ENCODE data around the gene MRPS15.
A peak's percentile ranks its signal among the peaks of the same experiment; 100 is the strongest.

MRPS15 gene

GRCh38 chr1:36425791-36426190 is 38.4 kb downstream of the MRPS15 start:
- ATAC-seq, result no peak
- TF ChIP-seq ISL1 (CRISPR knock-in tag; IDR thresholded peaks at IDR 0.05) (no peak), TSHZ2 (CRISPR knock-in tag; IDR thresholded peaks at IDR 0.05) (no peak), ZNF70 (CRISPR knock-in tag; IDR thresholded peaks at IDR 0.05) (no peak), ZNF8 (CRISPR knock-in tag; IDR thresholded peaks at IDR 0.05) (no peak), ZC3H10 (CRISPR knock-in tag; IDR thresholded peaks at IDR 0.05) (no peak), RARB (CRISPR knock-in tag; IDR thresholded peaks at IDR 0.05) (no peak), TOX (CRISPR knock-in tag; IDR thresholded peaks at IDR 0.05; ENCODE audit: borderline replicate concordance) (no peak), CSRNP3 (CRISPR knock-in tag; IDR thresholded peaks at IDR 0.05) (no peak), CREB5 (CRISPR knock-in tag; IDR thresholded peaks at IDR 0.05; ENCODE audit: low read depth) (no peak), CSDC2 (CRISPR knock-in tag; IDR thresholded peaks at IDR 0.05) (no peak), PPARA (CRISPR knock-in tag; IDR thresholded peaks at IDR 0.05; ENCODE audit: borderline replicate concordance) (no peak), ZFP30 (CRISPR knock-in tag; IDR thresholded peaks at IDR 0.05) (no peak), OSR1 (CRISPR knock-in tag; IDR thresholded peaks at IDR 0.05) (no peak), TCF4 (CRISPR knock-in tag; IDR thresholded peaks at IDR 0.05; ENCODE audit: borderline replicate concordance) (no peak), ARNTL (CRISPR knock-in tag; IDR thresholded peaks at IDR 0.05; ENCODE audit: borderline replicate concordance, low read depth) (no peak), PATZ1 (CRISPR knock-in tag; IDR thresholded peaks at IDR 0.05; ENCODE audit: borderline replicate concordance) (no peak), BACH2 (CRISPR knock-in tag; IDR thresholded peaks at IDR 0.05; ENCODE audit: borderline replicate concordance) (no peak), ZFP3 (CRISPR knock-in tag; IDR thresholded peaks at IDR 0.05) (no peak), ESRRG (CRISPR knock-in tag; IDR thresholded peaks at IDR 0.05) (no peak)

GRCh38 chr1:36421649-36422048 is 42.5 kb downstream of the MRPS15 start:
- ATAC-seq, result no peak
- TF ChIP-seq ISL1 (CRISPR knock-in tag; IDR thresholded peaks at IDR 0.05), result no peak

- peak; percentile 99 for ATAC-seq
- TF ChIP-seq SNAI2 (CRISPR knock-in tag; IDR thresholded peaks at IDR 0.05) (no peak), ISL1 (CRISPR knock-in tag; IDR thresholded peaks at IDR 0.05) (no peak), CSDC2 (CRISPR knock-in tag; IDR thresholded peaks at IDR 0.05) (no peak), ZFP3 (CRISPR knock-in tag; IDR thresholded peaks at IDR 0.05) (no peak), CSRNP3 (CRISPR knock-in tag; IDR thresholded peaks at IDR 0.05) (no peak), PATZ1 (CRISPR knock-in tag; IDR thresholded peaks at IDR 0.05; ENCODE audit: borderline replicate concordance) (no peak), ZC3H10 (CRISPR knock-in tag; IDR thresholded peaks at IDR 0.05) (no peak), CREB5 (CRISPR knock-in tag; IDR thresholded peaks at IDR 0.05; ENCODE audit: low read depth) (no peak), TSHZ2 (CRISPR knock-in tag; IDR thresholded peaks at IDR 0.05) (no peak), RARB (CRISPR knock-in tag; IDR thresholded peaks at IDR 0.05) (no peak), ZNF70 (CRISPR knock-in tag; IDR thresholded peaks at IDR 0.05) (no peak), ESRRG (CRISPR knock-in tag; IDR thresholded peaks at IDR 0.05) (no peak)
Measured at GRCh38 chr1:36420836-36421317, 43.3 kb downstream of the MRPS15 start.

Measured in SK-N-SH treated with all-trans-retinoic acid at 6 μM for 48 hours (cell line).